ENCODE data around the gene BBLN. TPM values are rescaled to one million over a fixed set of nuclear protein-coding genes. Genes with fewer than 3 reads are reported as not detected.

Gene BBLN
- total RNA-seq, 1 experiment from 2014 or later = 154 TPM

GRCh38 chr9:128168731-128169308, 8.8 kb downstream of the BBLN start:
- no peaks in the 10 kb centered on the region for H3K79me2 ChIP-seq (ENCODE audit: low read depth)
- intact Hi-C loops (cut with micrococcal nuclease; ENCODE audit: unreplicated experiment) = no loop called here
- H3K27ac ChIP-seq = no peak overlapping the region
- no peaks in the 10 kb centered on the region for H3K9me2 ChIP-seq (ENCODE audit: insufficient read depth)
- H3K4me1 ChIP-seq (replicated peaks; ENCODE audit: insufficient read depth) = no peaks in the 10 kb centered on the region
- peaks cover 4% of the 10 kb centered on the region; the same call in 1 of the 2 replicates for H3F3A ChIP-seq (ENCODE audit: insufficient read depth, low read depth)
- no peak overlapping the region for H3K4me2 ChIP-seq
- no peak overlapping the region for H2AFZ ChIP-seq
- H3K36me3 ChIP-seq (ENCODE audit: low read depth) = no peaks in the 10 kb centered on the region; the same call in 1 of the 2 replicates
- ChIA-PET POLR2A (ENCODE audit: unreplicated experiment) (interaction anchor here (0.6 kb wide), 1 partner anchor 256 kb away, joined by 5 read pairs; no protein-coding TSS in a partner anchor), CTCF (interaction anchor here (0.7 kb wide), 1 partner anchor 52 kb away, joined by 10 read pairs; no protein-coding TSS in a partner anchor)
- no peaks in the 10 kb centered on the region for H4K20me1 ChIP-seq (ENCODE audit: insufficient read depth)
- BruUV-seq (replicated peaks) = no TSS peak
- no peak for DNase-seq
- TF ChIP-seq, protein P1, sequence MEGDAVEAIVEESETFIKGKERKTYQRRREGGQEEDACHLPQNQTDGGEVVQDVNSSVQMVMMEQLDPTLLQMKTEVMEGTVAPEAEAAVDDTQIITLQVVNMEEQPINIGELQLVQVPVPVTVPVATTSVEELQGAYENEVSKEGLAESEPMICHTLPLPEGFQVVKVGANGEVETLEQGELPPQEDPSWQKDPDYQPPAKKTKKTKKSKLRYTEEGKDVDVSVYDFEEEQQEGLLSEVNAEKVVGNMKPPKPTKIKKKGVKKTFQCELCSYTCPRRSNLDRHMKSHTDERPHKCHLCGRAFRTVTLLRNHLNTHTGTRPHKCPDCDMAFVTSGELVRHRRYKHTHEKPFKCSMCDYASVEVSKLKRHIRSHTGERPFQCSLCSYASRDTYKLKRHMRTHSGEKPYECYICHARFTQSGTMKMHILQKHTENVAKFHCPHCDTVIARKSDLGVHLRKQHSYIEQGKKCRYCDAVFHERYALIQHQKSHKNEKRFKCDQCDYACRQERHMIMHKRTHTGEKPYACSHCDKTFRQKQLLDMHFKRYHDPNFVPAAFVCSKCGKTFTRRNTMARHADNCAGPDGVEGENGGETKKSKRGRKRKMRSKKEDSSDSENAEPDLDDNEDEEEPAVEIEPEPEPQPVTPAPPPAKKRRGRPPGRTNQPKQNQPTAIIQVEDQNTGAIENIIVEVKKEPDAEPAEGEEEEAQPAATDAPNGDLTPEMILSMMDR (conservative IDR thresholded peaks at IDR 0.05) = no peak
- no peak for TF ChIP-seq EZH2 (IDR thresholded peaks at IDR 0.05; ENCODE audit: low read depth)
- no peak overlapping the region for H3K4me3 ChIP-seq
- no peaks in the 10 kb centered on the region for H3K9me3 ChIP-seq (ENCODE audit: insufficient read depth, low read depth)
- no peaks in the 10 kb centered on the region for H3K27me3 ChIP-seq (ENCODE audit: insufficient read depth, low read depth)

DNA sequence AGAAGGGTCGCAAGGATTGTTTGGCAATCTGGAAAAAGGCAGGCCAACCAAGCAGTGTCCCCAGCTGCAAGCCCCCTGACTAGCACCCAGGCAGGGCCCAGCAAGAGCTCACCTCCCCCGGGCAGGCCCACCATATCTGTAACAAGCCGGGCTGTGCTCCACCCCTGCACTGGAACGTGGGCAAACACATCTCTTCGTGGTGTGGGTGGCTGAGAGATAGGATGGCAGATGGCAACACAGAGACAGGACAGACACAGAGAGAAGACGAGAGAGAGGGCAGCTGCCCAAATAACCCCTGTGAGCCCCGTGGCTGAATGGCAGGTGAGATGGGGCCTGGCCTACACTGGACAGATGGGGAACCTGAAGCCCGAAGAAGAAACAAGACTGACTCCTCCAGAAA, 9.4 kb downstream of the BBLN start:
- no TSS peak for BruUV-seq (replicated peaks)
- H3F3A ChIP-seq (ENCODE audit: insufficient read depth, low read depth) = peaks cover 4% of the 10 kb centered on the region; the same call in 1 of the 2 replicates
- no peak overlapping the region for H3K4me2 ChIP-seq
- no peaks in the 10 kb centered on the region for H3K9me3 ChIP-seq (ENCODE audit: insufficient read depth, low read depth)
- H3K4me3 ChIP-seq = no peak overlapping the region
- H3K4me1 ChIP-seq (replicated peaks; ENCODE audit: insufficient read depth) = no peaks in the 10 kb centered on the region
- CTCF ChIA-PET = interaction anchor here (0.7 kb wide), 1 partner anchor 52 kb away, joined by 10 read pairs; no protein-coding TSS in a partner anchor
- peaks cover 4% of the 10 kb centered on the region; the same call in 1 of the 2 replicates for H3K36me3 ChIP-seq (ENCODE audit: low read depth)
- no peaks in the 10 kb centered on the region for H3K27me3 ChIP-seq (ENCODE audit: insufficient read depth, low read depth)
- no peaks in the 10 kb centered on the region for H3K79me2 ChIP-seq (ENCODE audit: low read depth)
- no peaks in the 10 kb centered on the region for H3K9me2 ChIP-seq (ENCODE audit: insufficient read depth)
- DNase-seq = no peak
- intact Hi-C loops (cut with micrococcal nuclease; ENCODE audit: unreplicated experiment) = no loop called here
- H4K20me1 ChIP-seq (ENCODE audit: insufficient read depth) = no peaks in the 10 kb centered on the region
- H2AFZ ChIP-seq = no peak overlapping the region
- POLR2A ChIA-PET (ENCODE audit: unreplicated experiment) = no interaction called here
- no peak overlapping the region for H3K27ac ChIP-seq
- no peak for TF ChIP-seq EZH2 (IDR thresholded peaks at IDR 0.05; ENCODE audit: low read depth)
- TF ChIP-seq, protein P1 (conservative IDR thresholded peaks at IDR 0.05) = no peak

DNA sequence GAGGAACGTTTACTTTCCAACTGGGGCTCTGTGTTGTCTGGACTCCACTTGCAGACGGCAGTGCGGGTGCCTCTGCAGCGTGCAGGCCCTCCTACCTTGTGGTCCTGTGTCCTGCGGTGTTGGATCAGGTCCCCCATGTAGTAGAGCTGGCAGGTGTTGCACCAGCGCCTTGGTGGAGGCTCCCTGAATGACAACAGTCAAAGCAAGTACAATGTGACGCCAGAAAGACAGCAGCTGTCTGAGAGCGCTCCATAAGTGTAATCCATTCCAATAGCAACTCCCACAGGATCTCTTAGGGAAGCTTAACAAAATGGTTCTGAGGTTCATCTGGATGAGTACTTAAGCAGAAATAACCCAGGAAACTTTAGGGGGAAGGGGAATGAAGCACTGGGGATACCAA, 9.9 kb downstream of the BBLN start:
- Histone ChIP-seq H3K27me3 (ENCODE audit: insufficient read depth, low read depth) (no peaks in the 10 kb centered on the region), H3F3A (ENCODE audit: insufficient read depth, low read depth) (peaks cover 4% of the 10 kb centered on the region; the same call in 1 of the 2 replicates), H4K20me1 (ENCODE audit: insufficient read depth) (no peaks in the 10 kb centered on the region), H2AFZ (no peak overlapping the region), H3K9me2 (ENCODE audit: insufficient read depth) (no peaks in the 10 kb centered on the region), H3K27ac (no peak overlapping the region), H3K79me2 (ENCODE audit: low read depth) (no peaks in the 10 kb centered on the region), H3K9me3 (ENCODE audit: insufficient read depth, low read depth) (no peaks in the 10 kb centered on the region), H3K4me3 (no peak overlapping the region), H3K4me2 (no peak overlapping the region), H3K4me1 (replicated peaks; ENCODE audit: insufficient read depth) (no peaks in the 10 kb centered on the region), H3K36me3 (ENCODE audit: low read depth) (peaks cover 8% of the 10 kb centered on the region; the same call in 1 of the 2 replicates)
- TF ChIP-seq, protein P1 (conservative IDR thresholded peaks at IDR 0.05) = no peak
- no peak for TF ChIP-seq EZH2 (IDR thresholded peaks at IDR 0.05; ENCODE audit: low read depth)
- ChIA-PET CTCF (no interaction called here), POLR2A (ENCODE audit: unreplicated experiment) (no interaction called here)
- no TSS peak for BruUV-seq (replicated peaks)
- intact Hi-C loops (cut with micrococcal nuclease; ENCODE audit: unreplicated experiment) = no loop called here
- no peak for DNase-seq

Data from PC-9 (cell line).